ENCODE results near the gene TMEM69. TPM values are rescaled to one million over a fixed set of nuclear protein-coding genes. Genes with fewer than 3 reads are reported as not detected.
"Not testable (repeated sequence)": the region's sequence is repeated elsewhere in the genome, so short reads cannot be mapped to it uniquely, and the experiment has no call there.

The TMEM69 gene
- total RNA-seq, 1 experiment from 2014 or later, result 39.3 TPM

DNA sequence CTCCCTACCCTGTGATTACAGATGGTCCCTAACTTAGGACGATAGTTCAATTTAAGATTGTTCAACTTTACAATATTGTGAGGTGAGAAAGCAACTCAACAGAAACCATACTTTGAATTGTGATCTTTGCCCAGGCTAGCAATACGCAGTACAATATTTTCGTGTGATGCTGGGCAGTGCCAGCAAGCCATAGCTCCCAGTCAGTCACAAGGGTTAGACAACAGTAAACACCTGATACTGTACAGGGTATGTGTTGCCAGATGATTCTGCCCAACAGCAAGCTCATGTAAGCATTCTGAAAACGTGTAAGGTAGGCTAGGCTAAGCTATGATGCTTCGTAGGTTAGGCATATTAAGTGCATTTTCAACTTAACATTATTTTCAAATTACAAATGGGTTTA is 13.5 kb upstream of the TMEM69 start:
- Histone ChIP-seq H3K9me2 (ENCODE audit: insufficient read depth) (no peaks in the 10 kb centered on the region), H3K27me3 (ENCODE audit: insufficient read depth, low read length) (no peaks in the 10 kb centered on the region), H4K20me1 (ENCODE audit: insufficient read depth) (peaks cover 8% of the 10 kb centered on the region), H3K9ac (ENCODE audit: low read length) (no peak overlapping the region), H3K36me3 (ENCODE audit: control insufficient read depth in 1 of 2, insufficient read depth in 2 of 2, low read length in 2 of 2) (0 out of 4 replicates have a peak, but pooled peaks cover 0 to 7% of the 10 kb centered on the region in 2 experiments), H3K4me2 (ENCODE audit: low read length) (no peak overlapping the region), H3K79me2 (ENCODE audit: insufficient read depth, low read length) (peaks cover 97% of the 10 kb centered on the region), H3K9me3 (ENCODE audit: control insufficient read depth in 1 of 2, insufficient read depth in 1 of 2, low read depth in 1 of 2, low read length in 2 of 2) (no peaks in the 10 kb centered on the region), H2AFZ (ENCODE audit: low read depth, low read length, poor library complexity, severe bottlenecking) (no peak overlapping the region), H3K27ac (ENCODE audit: low read depth, low read length) (no peak overlapping the region), H3K4me3 (replicated peaks in 1 of 2; ENCODE audit: low read depth in 1 of 2, low read length in 2 of 2) (no peak overlapping the region), H3K4me1 (ENCODE audit: control insufficient read depth in 1 of 2, insufficient read depth in 2 of 2, low read length in 2 of 2) (no peaks in the 10 kb centered on the region)
- no TSS peak for BruUV-seq (replicated peaks)
- ATAC-seq, result no peak
- no peak for DNase-seq (ENCODE audit: low read depth, low spot score)
- intact Hi-C loops (cut with micrococcal nuclease), result no loop called here
- ChIA-PET RAD21 (ENCODE audit: low non-redundant PET in 1 of 2, low total read pairs in 2 of 2, uncharacterized antibody in 2 of 2, unreplicated experiment in 2 of 2) (no interaction called here), CTCF (no interaction called here), POLR2A (no interaction called here)
- TF ChIP-seq EGR1 (IDR thresholded peaks at IDR 0.05; ENCODE audit: low read depth) (no peak), ZNF274 (IDR thresholded peaks at IDR 0.05; ENCODE audit: low read depth, low read length) (no peak), ZFX (IDR thresholded peaks at IDR 0.05) (no peak), FOSL1 (IDR thresholded peaks at IDR 0.05; ENCODE audit: low read depth) (no peak), CEBPB (IDR thresholded peaks at IDR 0.05; ENCODE audit: low read depth) (no peak), CBX3 (IDR thresholded peaks at IDR 0.05; ENCODE audit: low read depth) (no peak), EZH2 (IDR thresholded peaks at IDR 0.05) (no peak), POLR2AphosphoS5 (IDR thresholded peaks at IDR 0.05; ENCODE audit: low read depth, low read length) (no peak), RAD21 (IDR thresholded peaks at IDR 0.05; ENCODE audit: low read depth) (no peak), SRF (IDR thresholded peaks at IDR 0.05; ENCODE audit: low read depth) (no peak), SIN3A (IDR thresholded peaks at IDR 0.05; ENCODE audit: low read depth) (no peak)
- TF ChIP-seq, protein P1, sequence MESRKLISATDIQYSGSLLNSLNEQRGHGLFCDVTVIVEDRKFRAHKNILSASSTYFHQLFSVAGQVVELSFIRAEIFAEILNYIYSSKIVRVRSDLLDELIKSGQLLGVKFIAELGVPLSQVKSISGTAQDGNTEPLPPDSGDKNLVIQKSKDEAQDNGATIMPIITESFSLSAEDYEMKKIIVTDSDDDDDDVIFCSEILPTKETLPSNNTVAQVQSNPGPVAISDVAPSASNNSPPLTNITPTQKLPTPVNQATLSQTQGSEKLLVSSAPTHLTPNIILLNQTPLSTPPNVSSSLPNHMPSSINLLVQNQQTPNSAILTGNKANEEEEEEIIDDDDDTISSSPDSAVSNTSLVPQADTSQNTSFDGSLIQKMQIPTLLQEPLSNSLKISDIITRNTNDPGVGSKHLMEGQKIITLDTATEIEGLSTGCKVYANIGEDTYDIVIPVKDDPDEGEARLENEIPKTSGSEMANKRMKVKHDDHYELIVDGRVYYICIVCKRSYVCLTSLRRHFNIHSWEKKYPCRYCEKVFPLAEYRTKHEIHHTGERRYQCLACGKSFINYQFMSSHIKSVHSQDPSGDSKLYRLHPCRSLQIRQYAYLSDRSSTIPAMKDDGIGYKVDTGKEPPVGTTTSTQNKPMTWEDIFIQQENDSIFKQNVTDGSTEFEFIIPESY (IDR thresholded peaks at IDR 0.05; ENCODE audit: extremely low read depth, insufficient replicate concordance, low read length), result no peak
- TF ChIP-seq, protein P2, sequence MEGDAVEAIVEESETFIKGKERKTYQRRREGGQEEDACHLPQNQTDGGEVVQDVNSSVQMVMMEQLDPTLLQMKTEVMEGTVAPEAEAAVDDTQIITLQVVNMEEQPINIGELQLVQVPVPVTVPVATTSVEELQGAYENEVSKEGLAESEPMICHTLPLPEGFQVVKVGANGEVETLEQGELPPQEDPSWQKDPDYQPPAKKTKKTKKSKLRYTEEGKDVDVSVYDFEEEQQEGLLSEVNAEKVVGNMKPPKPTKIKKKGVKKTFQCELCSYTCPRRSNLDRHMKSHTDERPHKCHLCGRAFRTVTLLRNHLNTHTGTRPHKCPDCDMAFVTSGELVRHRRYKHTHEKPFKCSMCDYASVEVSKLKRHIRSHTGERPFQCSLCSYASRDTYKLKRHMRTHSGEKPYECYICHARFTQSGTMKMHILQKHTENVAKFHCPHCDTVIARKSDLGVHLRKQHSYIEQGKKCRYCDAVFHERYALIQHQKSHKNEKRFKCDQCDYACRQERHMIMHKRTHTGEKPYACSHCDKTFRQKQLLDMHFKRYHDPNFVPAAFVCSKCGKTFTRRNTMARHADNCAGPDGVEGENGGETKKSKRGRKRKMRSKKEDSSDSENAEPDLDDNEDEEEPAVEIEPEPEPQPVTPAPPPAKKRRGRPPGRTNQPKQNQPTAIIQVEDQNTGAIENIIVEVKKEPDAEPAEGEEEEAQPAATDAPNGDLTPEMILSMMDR (IDR thresholded peaks at IDR 0.05 in 2 of 3, conservative IDR thresholded peaks at IDR 0.05 in 1 of 3; ENCODE audit: borderline replicate concordance in 1 of 3, insufficient read depth in 1 of 3, low read depth in 2 of 3, low read length in 2 of 3), result no peak
- TF ChIP-seq, protein P3, sequence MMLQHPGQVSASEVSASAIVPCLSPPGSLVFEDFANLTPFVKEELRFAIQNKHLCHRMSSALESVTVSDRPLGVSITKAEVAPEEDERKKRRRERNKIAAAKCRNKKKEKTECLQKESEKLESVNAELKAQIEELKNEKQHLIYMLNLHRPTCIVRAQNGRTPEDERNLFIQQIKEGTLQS (IDR thresholded peaks at IDR 0.05), result no peak

DNA sequence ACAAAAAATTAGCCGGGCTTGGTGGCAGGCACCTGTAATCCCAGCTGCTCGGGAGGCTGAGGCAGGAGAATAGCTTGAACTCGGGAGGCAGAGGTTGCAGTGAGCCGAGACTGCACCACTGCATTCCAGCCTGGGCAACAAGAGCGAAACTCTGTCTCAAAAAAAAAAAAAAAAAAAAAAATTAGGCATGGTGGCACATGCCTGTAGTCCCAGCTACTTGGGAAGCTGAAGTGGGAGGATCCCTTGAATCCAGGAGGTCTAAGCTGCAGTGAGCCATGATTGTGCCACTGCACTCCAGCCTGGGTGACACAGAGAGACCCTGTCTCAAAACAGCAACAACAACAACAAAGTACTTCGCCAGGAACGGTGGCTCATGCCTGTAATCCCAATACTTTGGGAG is 11.4 kb upstream of the TMEM69 start:
- H3K27ac ChIP-seq (ENCODE audit: low read depth, low read length); H4K20me1 ChIP-seq (ENCODE audit: insufficient read depth); H3K4me2 ChIP-seq (ENCODE audit: low read length); RAD21 ChIA-PET (ENCODE audit: low non-redundant PET in 1 of 2, low total read pairs in 2 of 2, uncharacterized antibody in 2 of 2, unreplicated experiment in 2 of 2); H3K27me3 ChIP-seq (ENCODE audit: insufficient read depth, low read length); DNase-seq (ENCODE audit: low read depth, low spot score); ATAC-seq; H3K4me3 ChIP-seq (replicated peaks in 1 of 2; ENCODE audit: low read depth in 1 of 2, low read length in 2 of 2); H2AFZ ChIP-seq (ENCODE audit: low read depth, low read length, poor library complexity, severe bottlenecking); H3K9me3 ChIP-seq (ENCODE audit: control insufficient read depth in 1 of 2, insufficient read depth in 1 of 2, low read depth in 1 of 2, low read length in 2 of 2); H3K9ac ChIP-seq (ENCODE audit: low read length); H3K36me3 ChIP-seq (ENCODE audit: control insufficient read depth in 1 of 2, insufficient read depth in 2 of 2, low read length in 2 of 2); BruUV-seq (replicated peaks); H3K4me1 ChIP-seq (ENCODE audit: control insufficient read depth in 1 of 2, insufficient read depth in 2 of 2, low read length in 2 of 2); intact Hi-C loops (cut with micrococcal nuclease); H3K9me2 ChIP-seq (ENCODE audit: insufficient read depth): not testable (repeated sequence)
- peaks cover 97% of the 10 kb centered on the region for H3K79me2 ChIP-seq (ENCODE audit: insufficient read depth, low read length)
- ChIA-PET POLR2A (interaction anchor here (1.0 kb wide), 1 partner anchor 9 kb away, joined by 3 read pairs; no protein-coding TSS in a partner anchor), CTCF (interaction anchor here (1.3 kb wide), 1 partner anchor 10 kb away, joined by 4 read pairs; the partner anchor contains the start of gene GPBP1L1)

Data from HCT116 (cell line).